Liver (tissue), 9 donors: Measurements from ENCODE around the gene SLCO2A1. TPM values are rescaled to one million over a fixed set of nuclear protein-coding genes. Genes with fewer than 3 reads are reported as not detected.

Source experiments
- DNase-seq: peaks from one replicate; pipeline ENCODE4 v3.0.0-alpha.2; 2017; ENCODE audit warnings: low spot score
- H3K27ac ChIP-seq, 2 donors: one replicate each; pipeline ENCODE4 v1.7.0; 2013; ENCODE audit warnings: inconsistent platforms in 2 of 2, low read length in 2 of 2, control low read depth in 1 of 2, low read depth in 1 of 2, mild to moderate bottlenecking in 1 of 2
- H3K27me3 ChIP-seq, 4 donors: one replicate each; pipeline versions ENCODE4 v1.6.1 to v1.7.0; 2013; ENCODE audit warnings: low read length in 3 of 4, inconsistent platforms in 1 of 4, mild to moderate bottlenecking in 1 of 4, moderate library complexity in 1 of 4; ENCODE audit not compliant: control insufficient read depth in 4 of 4, insufficient read depth in 4 of 4
- H3K36me3 ChIP-seq, 4 donors: one replicate each; pipeline versions ENCODE4 v1.6.1 to v1.7.0; 2013; ENCODE audit warnings: low read length in 3 of 4, mild to moderate bottlenecking in 3 of 4, low read depth in 1 of 4, moderate library complexity in 1 of 4; ENCODE audit not compliant: control insufficient read depth in 4 of 4, insufficient read depth in 3 of 4
- H3K4me1 ChIP-seq, 4 donors: one replicate each; pipeline versions ENCODE4 v1.6.1 to v1.7.0; 2013; ENCODE audit warnings: low read length in 3 of 4, mild to moderate bottlenecking in 3 of 4, moderate library complexity in 1 of 4; ENCODE audit not compliant: control insufficient read depth in 4 of 4, insufficient read depth in 4 of 4
- H3K4me3 ChIP-seq, 3 donors: one replicate each; pipeline versions ENCODE4 v1.6.1 to v1.7.0; 2013; ENCODE audit warnings: low read length in 3 of 3, control low read depth in 1 of 3, low read depth in 1 of 3, mild to moderate bottlenecking in 1 of 3
- H3K9ac ChIP-seq, 2 donors: one replicate each; pipeline ENCODE4 v1.7.0; 2013; ENCODE audit warnings: low read length in 2 of 2, mild to moderate bottlenecking in 2 of 2, moderate library complexity in 2 of 2, control low read depth in 1 of 2, low read depth in 1 of 2
- H3K9me3 ChIP-seq, 4 donors: one replicate each; pipeline versions ENCODE4 v1.6.1 to v1.7.0; 2013; ENCODE audit warnings: low read length in 3 of 4; ENCODE audit not compliant: control insufficient read depth in 4 of 4
- EGR1 ChIP-seq, 2 donors: IDR thresholded peaks; 2 replicates each; pipeline ENCODE4 v1.6.1; 2016 to 2018; ENCODE audit warnings: antibody characterized with exemption in 2 of 2, low read depth in 2 of 2
- FOXA1 ChIP-seq: IDR thresholded peaks from 2 replicates; pipeline ENCODE4 v1.6.1; 2016; ENCODE audit warnings: antibody characterized with exemption
- FOXA2 ChIP-seq: IDR thresholded peaks from 2 replicates; pipeline ENCODE4 v1.6.1; 2016; ENCODE audit warnings: antibody characterized with exemption
- GABPA ChIP-seq, 2 donors: IDR thresholded peaks in 1 of 2; conservative IDR thresholded peaks in 1 of 2; 2 replicates each; pipeline ENCODE4 v1.6.1; 2016; ENCODE audit warnings: antibody characterized with exemption in 2 of 2, mild to moderate bottlenecking in 1 of 2, moderate library complexity in 1 of 2
- HNF4A ChIP-seq, 2 donors: conservative IDR thresholded peaks; 2 replicates each; pipeline ENCODE4 v1.6.1; 2016; ENCODE audit warnings: antibody characterized with exemption in 2 of 2, mild to moderate bottlenecking in 2 of 2
- HNF4G ChIP-seq: IDR thresholded peaks from 2 replicates; pipeline ENCODE4 v1.6.1; 2016; ENCODE audit warnings: antibody characterized with exemption
- JUND ChIP-seq, 2 donors: IDR thresholded peaks; 2 replicates each; pipeline ENCODE4 v1.6.1; 2016; ENCODE audit warnings: antibody characterized with exemption in 2 of 2
- RAD21 ChIP-seq, 2 donors: IDR thresholded peaks; 2 replicates each; pipeline ENCODE4 v1.6.1; 2016; ENCODE audit warnings: antibody characterized with exemption in 2 of 2, mild to moderate bottlenecking in 2 of 2
- REST ChIP-seq: IDR thresholded peaks from 2 replicates; pipeline ENCODE4 v1.6.1; 2016; ENCODE audit warnings: antibody characterized with exemption, mild to moderate bottlenecking
- RXRA ChIP-seq, 2 donors: IDR thresholded peaks; 2 replicates each; pipeline ENCODE4 v1.6.1; 2017 to 2018; ENCODE audit warnings: antibody characterized with exemption in 2 of 2, mild to moderate bottlenecking in 1 of 2
- SP1 ChIP-seq: IDR thresholded peaks from 2 replicates; pipeline ENCODE4 v1.6.1; 2018; ENCODE audit warnings: antibody characterized with exemption, mild to moderate bottlenecking
- TAF1 ChIP-seq: conservative IDR thresholded peaks from 2 replicates; pipeline ENCODE4 v1.6.1; 2016; ENCODE audit warnings: antibody characterized with exemption, mild to moderate bottlenecking
- YY1 ChIP-seq: IDR thresholded peaks from 2 replicates; pipeline ENCODE4 v1.6.1; 2016; ENCODE audit warnings: antibody characterized with exemption, mild to moderate bottlenecking
- WGBS: extraction: QIAGEN DNeasy Blood & Tissue Kit; methylation state at CpG from one replicate; pipeline ENCODE4 v1.1.7; 2013; 5-methylcytosine and 5-hydroxymethylcytosine counted together
- polyA plus RNA-seq, 2 donors: library from polyadenylated mRNA; stranded (reverse) in 1 of 2; unstranded in 1 of 2; fragments of 200-250 nt in 1 of 2; fragments of >200 nt in 1 of 2; fragmentation: Nextera tagmentation in 1 of 2; extraction: Ambion mirVana in 1 of 2; gene quantifications; one replicate each; pipeline versions ENCODE4 v1.2.1 to v1.2.3, GENCODE V29; 2013 to 2015
- total RNA-seq, 2 donors: library from RNA; depleted of rRNA; stranded (reverse); fragments of >200 nt; gene quantifications; one replicate each; pipeline ENCODE4 v1.2.3, GENCODE V29; 2014
- TF ChIP-seq, protein P1 (sequence below): fragments of 150-350 bp; IDR thresholded peaks from 2 replicates; pipeline ENCODE4 v1.5.1; 2017; ENCODE audit warnings: improper control_type of control experiment, low read depth, low read length; ENCODE audit not compliant: missing input control
- TF ChIP-seq, protein P2 (sequence below): IDR thresholded peaks from 2 replicates; pipeline ENCODE4 v1.6.1; 2016; ENCODE audit warnings: antibody characterized with exemption
- TF ChIP-seq, protein P3 (sequence below): IDR thresholded peaks from 2 replicates; pipeline ENCODE4 v1.6.1; 2016; ENCODE audit warnings: antibody characterized with exemption
- donor health status: healthy.
- donor health status: healthy.
- donor health status: healthy.
- donor health status: healthy.
- donor health status: healthy.

Gene SLCO2A1
- total and polyA plus RNA-seq, 4 donors: 0.56 to 3.1 (median 2.2) TPM

- 92% methylated on average over 6 of the region's 6 CpGs for WGBS
- no peak overlapping the region for H3K9ac ChIP-seq
- H3K9me3 ChIP-seq: no peaks in the 10 kb centered on the region
- H3K27me3 ChIP-seq: no peaks in the 10 kb centered on the region
- H3K4me3 ChIP-seq: no peak overlapping the region
- no peaks in the 10 kb centered on the region for H3K36me3 ChIP-seq
- no peak overlapping the region for H3K27ac ChIP-seq
- TF ChIP-seq JUND (IDR thresholded peaks at IDR 0.05): no peak
- TF ChIP-seq SP1: no peak
- no peak for TF ChIP-seq HNF4G
- TF ChIP-seq EGR1 (IDR thresholded peaks at IDR 0.05; ENCODE audit: low read depth in 2 of 2): no peak
- TF ChIP-seq TAF1: no peak
- no peak for TF ChIP-seq FOXA2
- no peak for TF ChIP-seq GABPA (IDR thresholded peaks at IDR 0.05 in 1 of 2, conservative IDR thresholded peaks at IDR 0.05 in 1 of 2)
- TF ChIP-seq REST: no peak
- no peak for TF ChIP-seq RXRA (IDR thresholded peaks at IDR 0.05)
- TF ChIP-seq HNF4A (conservative IDR thresholded peaks at IDR 0.05): no peak
- TF ChIP-seq, protein P1, sequence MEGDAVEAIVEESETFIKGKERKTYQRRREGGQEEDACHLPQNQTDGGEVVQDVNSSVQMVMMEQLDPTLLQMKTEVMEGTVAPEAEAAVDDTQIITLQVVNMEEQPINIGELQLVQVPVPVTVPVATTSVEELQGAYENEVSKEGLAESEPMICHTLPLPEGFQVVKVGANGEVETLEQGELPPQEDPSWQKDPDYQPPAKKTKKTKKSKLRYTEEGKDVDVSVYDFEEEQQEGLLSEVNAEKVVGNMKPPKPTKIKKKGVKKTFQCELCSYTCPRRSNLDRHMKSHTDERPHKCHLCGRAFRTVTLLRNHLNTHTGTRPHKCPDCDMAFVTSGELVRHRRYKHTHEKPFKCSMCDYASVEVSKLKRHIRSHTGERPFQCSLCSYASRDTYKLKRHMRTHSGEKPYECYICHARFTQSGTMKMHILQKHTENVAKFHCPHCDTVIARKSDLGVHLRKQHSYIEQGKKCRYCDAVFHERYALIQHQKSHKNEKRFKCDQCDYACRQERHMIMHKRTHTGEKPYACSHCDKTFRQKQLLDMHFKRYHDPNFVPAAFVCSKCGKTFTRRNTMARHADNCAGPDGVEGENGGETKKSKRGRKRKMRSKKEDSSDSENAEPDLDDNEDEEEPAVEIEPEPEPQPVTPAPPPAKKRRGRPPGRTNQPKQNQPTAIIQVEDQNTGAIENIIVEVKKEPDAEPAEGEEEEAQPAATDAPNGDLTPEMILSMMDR: no peak
- peaks cover 3 to 10% (median 9%) of the 10 kb centered on the region in 4 donors for H3K4me1 ChIP-seq
- DNase-seq: peak; percentile 21
Measured at GRCh38 chr3:133932009-133932408, 97.7 kb downstream of the SLCO2A1 start.

DNA sequence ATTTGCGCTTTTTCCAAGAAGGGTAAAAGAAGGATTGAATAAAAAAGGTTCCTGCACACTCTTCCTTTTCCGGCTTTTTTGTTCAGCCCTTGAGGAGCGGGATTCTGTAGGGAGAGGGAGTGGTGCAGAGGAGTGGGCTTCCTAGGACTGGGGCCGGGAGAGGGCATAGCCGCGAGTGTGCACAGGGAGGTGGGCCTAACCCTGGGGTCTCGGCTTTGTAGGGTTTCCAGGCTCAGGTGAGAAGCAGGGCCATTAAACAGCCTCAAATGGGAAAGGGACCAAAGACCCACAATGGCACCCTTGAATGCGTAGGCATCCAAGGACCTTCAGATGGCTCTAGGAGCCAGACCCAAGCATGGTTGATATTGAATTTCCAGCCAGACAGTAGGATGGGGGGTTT, 98.6 kb downstream of the SLCO2A1 start:
- no peak overlapping the region for H3K4me3 ChIP-seq
- WGBS: 95% methylated on average over 8 of the region's 8 CpGs
- H3K36me3 ChIP-seq: no peaks in the 10 kb centered on the region
- DNase-seq: peak; percentile 10
- no peak overlapping the region for H3K9ac ChIP-seq
- no peaks in the 10 kb centered on the region for H3K9me3 ChIP-seq
- TF ChIP-seq REST: no peak
- no peak for TF ChIP-seq RAD21 (IDR thresholded peaks at IDR 0.05)
- TF ChIP-seq, protein P2, sequence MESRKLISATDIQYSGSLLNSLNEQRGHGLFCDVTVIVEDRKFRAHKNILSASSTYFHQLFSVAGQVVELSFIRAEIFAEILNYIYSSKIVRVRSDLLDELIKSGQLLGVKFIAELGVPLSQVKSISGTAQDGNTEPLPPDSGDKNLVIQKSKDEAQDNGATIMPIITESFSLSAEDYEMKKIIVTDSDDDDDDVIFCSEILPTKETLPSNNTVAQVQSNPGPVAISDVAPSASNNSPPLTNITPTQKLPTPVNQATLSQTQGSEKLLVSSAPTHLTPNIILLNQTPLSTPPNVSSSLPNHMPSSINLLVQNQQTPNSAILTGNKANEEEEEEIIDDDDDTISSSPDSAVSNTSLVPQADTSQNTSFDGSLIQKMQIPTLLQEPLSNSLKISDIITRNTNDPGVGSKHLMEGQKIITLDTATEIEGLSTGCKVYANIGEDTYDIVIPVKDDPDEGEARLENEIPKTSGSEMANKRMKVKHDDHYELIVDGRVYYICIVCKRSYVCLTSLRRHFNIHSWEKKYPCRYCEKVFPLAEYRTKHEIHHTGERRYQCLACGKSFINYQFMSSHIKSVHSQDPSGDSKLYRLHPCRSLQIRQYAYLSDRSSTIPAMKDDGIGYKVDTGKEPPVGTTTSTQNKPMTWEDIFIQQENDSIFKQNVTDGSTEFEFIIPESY: no peak
- TF ChIP-seq HNF4G: no peak
- no peak for TF ChIP-seq EGR1 (IDR thresholded peaks at IDR 0.05; ENCODE audit: low read depth in 2 of 2)
- TF ChIP-seq HNF4A (conservative IDR thresholded peaks at IDR 0.05): no peak
- TF ChIP-seq, protein P1: no peak
- TF ChIP-seq GABPA (IDR thresholded peaks at IDR 0.05 in 1 of 2, conservative IDR thresholded peaks at IDR 0.05 in 1 of 2): no peak
- no peak for TF ChIP-seq RXRA (IDR thresholded peaks at IDR 0.05)
- no peak for TF ChIP-seq FOXA2
- TF ChIP-seq, protein P3, sequence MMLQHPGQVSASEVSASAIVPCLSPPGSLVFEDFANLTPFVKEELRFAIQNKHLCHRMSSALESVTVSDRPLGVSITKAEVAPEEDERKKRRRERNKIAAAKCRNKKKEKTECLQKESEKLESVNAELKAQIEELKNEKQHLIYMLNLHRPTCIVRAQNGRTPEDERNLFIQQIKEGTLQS: no peak
- TF ChIP-seq TAF1: no peak
- no peak for TF ChIP-seq FOXA1
- TF ChIP-seq YY1: no peak
- no peaks in the 10 kb centered on the region for H3K27me3 ChIP-seq
- peaks cover 3 to 10% (median 10%) of the 10 kb centered on the region in 4 donors for H3K4me1 ChIP-seq
- no peak overlapping the region for H3K27ac ChIP-seq
